ENCODE data around the gene GDAP1L1.

DNA sequence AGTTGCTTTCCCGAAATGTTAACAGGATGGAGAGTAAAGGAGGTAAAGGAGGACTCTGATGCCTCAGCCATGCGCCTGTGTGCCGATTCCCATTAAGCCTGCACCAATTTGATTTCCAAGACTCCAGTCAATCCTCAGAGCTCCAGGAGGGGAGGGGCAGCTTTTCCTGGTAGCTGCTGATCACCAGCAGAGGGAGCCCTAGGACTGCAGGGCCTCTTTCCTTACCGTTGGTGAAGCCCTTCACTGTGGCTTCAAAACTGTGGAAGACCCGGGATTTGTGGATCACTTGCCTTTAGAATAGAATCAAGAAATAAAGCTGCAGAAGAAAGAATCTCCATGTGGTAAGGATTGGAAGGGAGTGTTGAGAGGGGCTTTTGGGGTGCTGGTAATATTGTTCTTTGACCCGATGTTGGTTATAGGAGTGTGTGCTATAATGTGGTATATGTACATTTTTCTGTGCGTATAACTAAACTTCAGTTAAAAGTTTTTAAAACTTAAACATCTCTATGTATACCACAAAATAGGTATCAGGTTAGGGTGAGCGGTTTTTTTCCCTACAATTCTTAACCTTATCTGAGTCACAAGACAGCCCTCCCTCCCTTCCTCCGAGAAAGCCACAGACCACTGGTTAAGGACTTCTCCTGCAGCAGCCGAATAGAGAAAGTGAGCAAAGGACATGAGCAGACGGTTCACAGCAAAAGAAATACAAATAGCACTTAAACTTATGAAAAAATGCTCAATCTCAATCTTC lies 29.6 kb upstream of the GDAP1L1 start:
- TF ChIP-seq, protein P1, sequence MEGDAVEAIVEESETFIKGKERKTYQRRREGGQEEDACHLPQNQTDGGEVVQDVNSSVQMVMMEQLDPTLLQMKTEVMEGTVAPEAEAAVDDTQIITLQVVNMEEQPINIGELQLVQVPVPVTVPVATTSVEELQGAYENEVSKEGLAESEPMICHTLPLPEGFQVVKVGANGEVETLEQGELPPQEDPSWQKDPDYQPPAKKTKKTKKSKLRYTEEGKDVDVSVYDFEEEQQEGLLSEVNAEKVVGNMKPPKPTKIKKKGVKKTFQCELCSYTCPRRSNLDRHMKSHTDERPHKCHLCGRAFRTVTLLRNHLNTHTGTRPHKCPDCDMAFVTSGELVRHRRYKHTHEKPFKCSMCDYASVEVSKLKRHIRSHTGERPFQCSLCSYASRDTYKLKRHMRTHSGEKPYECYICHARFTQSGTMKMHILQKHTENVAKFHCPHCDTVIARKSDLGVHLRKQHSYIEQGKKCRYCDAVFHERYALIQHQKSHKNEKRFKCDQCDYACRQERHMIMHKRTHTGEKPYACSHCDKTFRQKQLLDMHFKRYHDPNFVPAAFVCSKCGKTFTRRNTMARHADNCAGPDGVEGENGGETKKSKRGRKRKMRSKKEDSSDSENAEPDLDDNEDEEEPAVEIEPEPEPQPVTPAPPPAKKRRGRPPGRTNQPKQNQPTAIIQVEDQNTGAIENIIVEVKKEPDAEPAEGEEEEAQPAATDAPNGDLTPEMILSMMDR (IDR thresholded peaks at IDR 0.05): peak; percentile 97
- TF ChIP-seq ZFX (IDR thresholded peaks at IDR 0.05; ENCODE audit: borderline replicate concordance): no peak

Data from 22Rv1 (cell line).